ENCODE measurements around the gene VAMP4.

VAMP4 gene

GRCh38 chr1:171769171-171769570 lies 27.3 kb upstream of the VAMP4 start:
- TF ChIP-seq, protein P1, sequence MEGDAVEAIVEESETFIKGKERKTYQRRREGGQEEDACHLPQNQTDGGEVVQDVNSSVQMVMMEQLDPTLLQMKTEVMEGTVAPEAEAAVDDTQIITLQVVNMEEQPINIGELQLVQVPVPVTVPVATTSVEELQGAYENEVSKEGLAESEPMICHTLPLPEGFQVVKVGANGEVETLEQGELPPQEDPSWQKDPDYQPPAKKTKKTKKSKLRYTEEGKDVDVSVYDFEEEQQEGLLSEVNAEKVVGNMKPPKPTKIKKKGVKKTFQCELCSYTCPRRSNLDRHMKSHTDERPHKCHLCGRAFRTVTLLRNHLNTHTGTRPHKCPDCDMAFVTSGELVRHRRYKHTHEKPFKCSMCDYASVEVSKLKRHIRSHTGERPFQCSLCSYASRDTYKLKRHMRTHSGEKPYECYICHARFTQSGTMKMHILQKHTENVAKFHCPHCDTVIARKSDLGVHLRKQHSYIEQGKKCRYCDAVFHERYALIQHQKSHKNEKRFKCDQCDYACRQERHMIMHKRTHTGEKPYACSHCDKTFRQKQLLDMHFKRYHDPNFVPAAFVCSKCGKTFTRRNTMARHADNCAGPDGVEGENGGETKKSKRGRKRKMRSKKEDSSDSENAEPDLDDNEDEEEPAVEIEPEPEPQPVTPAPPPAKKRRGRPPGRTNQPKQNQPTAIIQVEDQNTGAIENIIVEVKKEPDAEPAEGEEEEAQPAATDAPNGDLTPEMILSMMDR (IDR thresholded peaks at IDR 0.05; ENCODE audit: extremely low read depth, insufficient read depth, missing control alignments): no peak
- in situ Hi-C loops (cut with MboI; ENCODE audit: low pct_unique_long_range_greater_than_20kb, low sequenced_read_pairs, unreplicated experiment): no loop called here

DNA sequence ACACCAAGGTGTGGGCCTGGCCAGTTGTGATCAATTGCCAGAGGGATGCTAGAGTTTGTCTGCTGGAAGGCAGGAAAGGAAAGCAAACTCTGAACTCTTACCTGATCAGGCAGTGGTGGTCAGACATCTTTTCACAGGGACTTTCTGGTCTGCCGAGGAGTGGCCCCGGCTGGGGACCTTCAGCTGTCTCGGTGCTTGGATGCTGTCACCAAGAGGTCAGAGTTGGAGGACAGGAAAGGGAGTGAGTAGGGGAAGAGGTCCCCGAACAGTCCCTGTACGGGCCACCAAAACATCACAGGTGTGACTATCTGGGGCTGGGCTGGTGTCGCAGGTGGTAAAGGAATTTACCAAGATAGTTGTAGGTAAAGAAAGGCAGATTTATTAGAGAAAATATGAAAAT lies 21.9 kb upstream of the VAMP4 start:
- in situ Hi-C loops (cut with MboI; ENCODE audit: low pct_unique_long_range_greater_than_20kb, low sequenced_read_pairs, unreplicated experiment): no loop called here
- TF ChIP-seq, protein P1 (IDR thresholded peaks at IDR 0.05; ENCODE audit: extremely low read depth, insufficient read depth, missing control alignments): no peak
- no peak for DNase-seq (ENCODE audit: low spot score)

More at GRCh38 chr1:171769171-171769570, 27.3 kb upstream of the VAMP4 start:
- no peak for DNase-seq (ENCODE audit: low spot score)

DNA sequence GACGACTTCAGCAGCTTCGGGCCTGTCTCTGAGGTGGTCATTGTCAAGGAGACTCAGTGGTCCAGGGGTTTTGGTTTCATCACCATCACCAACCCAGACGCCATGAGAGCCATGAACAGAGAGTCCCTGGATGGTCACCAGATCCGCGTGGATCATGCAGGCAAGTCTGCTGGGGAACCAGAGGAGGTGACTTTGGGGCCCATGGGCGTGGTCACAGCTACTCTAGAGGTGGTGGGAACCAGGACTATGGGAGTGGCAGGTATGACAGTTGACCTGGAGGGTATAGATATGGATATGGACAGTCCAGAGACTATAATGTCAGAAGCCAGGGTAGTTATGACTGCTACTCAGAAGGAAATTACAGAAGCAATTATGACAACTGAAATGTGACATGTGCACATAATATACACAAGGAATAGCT lies 20.3 kb upstream of the VAMP4 start:
- TF ChIP-seq, protein P1 (IDR thresholded peaks at IDR 0.05; ENCODE audit: extremely low read depth, insufficient read depth, missing control alignments): no peak
- no peak for DNase-seq (ENCODE audit: low spot score)
- in situ Hi-C loops (cut with MboI; ENCODE audit: low pct_unique_long_range_greater_than_20kb, low sequenced_read_pairs, unreplicated experiment): no loop called here

DNA sequence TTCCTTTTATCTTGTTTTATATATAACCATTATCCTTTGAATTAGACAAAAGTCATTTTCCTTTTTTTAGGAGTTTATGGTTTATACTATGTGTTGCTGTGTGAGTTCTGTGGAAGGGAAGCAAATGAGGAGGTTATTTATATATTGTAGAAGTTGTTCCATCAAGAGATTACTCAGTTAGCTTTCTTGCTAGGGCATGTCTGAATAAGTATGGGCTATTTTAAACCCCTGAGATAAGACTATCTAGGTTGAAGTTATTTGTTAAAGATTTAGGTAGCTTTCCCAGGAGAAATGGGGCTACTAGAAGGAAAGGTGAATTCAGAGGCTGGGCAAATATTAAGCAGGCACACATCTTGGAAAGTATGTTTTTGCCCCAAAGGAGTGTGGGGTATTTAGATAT lies 16.1 kb upstream of the VAMP4 start:
- TF ChIP-seq, protein P1 (IDR thresholded peaks at IDR 0.05; ENCODE audit: extremely low read depth, insufficient read depth, missing control alignments): no peak
- in situ Hi-C loops (cut with MboI; ENCODE audit: low pct_unique_long_range_greater_than_20kb, low sequenced_read_pairs, unreplicated experiment): no loop called here
- no peak for DNase-seq (ENCODE audit: low spot score)

DNA sequence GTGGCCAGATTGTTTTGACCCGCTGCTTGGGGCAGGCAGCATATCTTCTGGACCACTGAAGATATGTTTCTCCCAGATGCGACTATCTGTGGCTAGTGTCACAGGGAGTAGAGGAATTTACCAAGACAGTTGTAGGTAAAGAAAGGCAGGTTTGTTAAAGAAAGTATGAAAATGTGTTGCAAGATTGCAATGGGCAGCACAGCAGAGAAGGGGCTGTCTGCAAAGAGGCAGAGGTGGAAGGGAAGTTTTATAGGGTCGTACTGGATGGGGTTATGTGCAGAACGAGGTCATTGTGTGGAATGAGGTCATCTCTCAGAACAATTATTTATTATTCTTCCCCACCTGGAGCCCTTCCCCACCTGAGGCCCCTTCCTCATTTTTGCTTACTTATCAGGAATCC lies 15.0 kb upstream of the VAMP4 start:
- in situ Hi-C loops (cut with MboI; ENCODE audit: low pct_unique_long_range_greater_than_20kb, low sequenced_read_pairs, unreplicated experiment): no loop called here
- DNase-seq (ENCODE audit: low spot score): no peak
- TF ChIP-seq, protein P1 (IDR thresholded peaks at IDR 0.05; ENCODE audit: extremely low read depth, insufficient read depth, missing control alignments): no peak

GRCh38 chr1:171754971-171755370 lies 13.1 kb upstream of the VAMP4 start:
- DNase-seq (ENCODE audit: low spot score): no peak
- TF ChIP-seq, protein P1 (IDR thresholded peaks at IDR 0.05; ENCODE audit: extremely low read depth, insufficient read depth, missing control alignments): no peak
- in situ Hi-C loops (cut with MboI; ENCODE audit: low pct_unique_long_range_greater_than_20kb, low sequenced_read_pairs, unreplicated experiment): no loop called here

- TF ChIP-seq, protein P1 (IDR thresholded peaks at IDR 0.05; ENCODE audit: extremely low read depth, insufficient read depth, missing control alignments): no peak
These were observed 12.5 kb upstream of the VAMP4 start for GRCh38 chr1:171754353-171754705.

More at GRCh38 chr1:171754353-171754705, 12.5 kb upstream of the VAMP4 start:
- DNase-seq (ENCODE audit: low spot score): no peak
- in situ Hi-C loops (cut with MboI; ENCODE audit: low pct_unique_long_range_greater_than_20kb, low sequenced_read_pairs, unreplicated experiment): no loop called here
